GM18502 (cell line): ENCODE results near the gene ERG28.
"Not testable (repeated sequence)": the region's sequence is repeated elsewhere in the genome, so short reads cannot be mapped to it uniquely, and the experiment has no call there.

ENCODE experiments used
- ATAC-seq: cut with Tn5 transposase; IDR thresholded peaks from one replicate; pipeline ENCODE4 v1.9.1; 2021; ENCODE audit warnings: mild to moderate bottlenecking; ENCODE audit not compliant: unreplicated experiment, poor library complexity

The ERG28 gene

GRCh38 chr14:75628816-75629215 lies 31.9 kb downstream of the ERG28 start:
- ATAC-seq, result no peak

DNA sequence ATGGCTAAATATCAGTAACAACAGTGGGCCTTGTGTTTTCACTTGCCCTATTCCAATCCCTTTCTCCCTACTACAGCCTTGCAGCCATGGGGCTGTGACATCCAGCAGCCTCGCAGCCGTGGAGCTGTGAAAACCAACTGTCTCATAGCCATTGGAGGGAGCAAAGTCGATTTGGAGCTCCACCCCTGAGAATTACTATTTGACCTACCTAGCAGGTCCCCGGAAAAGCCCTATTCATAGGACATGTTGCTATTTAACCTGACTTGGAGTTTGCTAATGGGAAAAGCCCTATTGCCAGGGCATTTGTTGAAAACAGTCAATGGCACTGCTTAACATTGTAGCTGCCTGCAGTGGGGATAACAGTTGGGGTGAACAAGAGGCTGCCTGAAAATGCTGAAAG lies 33.3 kb downstream of the ERG28 start:
- no peak for ATAC-seq

DNA sequence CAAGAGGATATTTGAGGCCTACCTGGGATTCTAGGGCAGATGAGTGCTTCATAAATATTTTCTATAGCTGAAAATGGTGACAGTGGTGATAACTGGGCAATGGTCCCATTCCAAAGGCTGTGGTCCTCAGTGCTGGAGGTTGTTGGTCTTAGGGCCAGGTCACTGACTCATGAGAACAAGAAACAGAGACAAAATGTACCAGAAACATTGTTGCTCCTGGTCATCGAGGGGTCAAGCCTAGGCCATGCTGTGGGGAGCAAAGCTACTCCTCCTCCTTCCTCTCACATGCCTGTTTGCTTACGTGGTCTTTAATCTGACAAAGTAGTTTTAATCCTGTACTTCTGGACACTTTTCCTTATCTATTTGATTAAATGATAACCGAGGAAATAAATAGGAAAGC lies 33.8 kb downstream of the ERG28 start:
- no peak for ATAC-seq

DNA sequence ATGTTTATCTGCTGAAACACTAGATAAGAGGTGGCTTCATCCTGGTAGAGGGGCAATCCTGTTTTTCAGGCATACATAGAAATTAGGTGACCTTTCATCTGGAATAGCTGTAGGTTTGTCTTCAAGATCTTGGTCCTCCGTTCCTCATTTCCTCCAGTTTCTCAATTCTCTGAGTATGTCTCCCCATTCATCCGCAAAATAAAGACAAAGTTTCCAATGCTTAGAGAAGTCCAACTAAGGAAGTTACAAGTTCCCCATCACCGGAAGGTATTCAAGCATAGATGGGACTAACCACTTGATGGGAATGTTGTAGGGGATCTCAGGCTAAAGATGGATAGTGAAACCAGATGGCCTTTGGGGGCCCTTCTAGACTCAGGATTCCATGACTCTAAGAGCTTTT lies 34.3 kb downstream of the ERG28 start:
- no peak for ATAC-seq

DNA sequence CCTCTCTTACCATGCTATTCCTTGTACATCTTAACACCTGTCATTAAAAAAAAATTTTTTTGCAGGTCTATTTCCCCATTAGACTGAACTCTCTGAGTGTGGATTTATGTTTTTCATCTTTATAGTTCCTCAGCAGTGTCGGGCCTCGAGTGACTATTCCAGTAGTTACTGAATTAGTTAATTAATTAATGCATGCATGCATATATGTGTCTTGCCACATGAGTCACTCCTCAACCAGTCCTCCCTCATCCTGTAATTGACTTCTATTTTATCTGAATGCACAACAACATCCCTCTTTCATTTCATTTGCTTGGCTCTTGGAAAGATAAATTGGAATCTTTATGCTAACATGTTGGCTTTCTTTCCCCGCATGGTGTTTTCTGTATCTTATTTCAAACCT lies 35.6 kb downstream of the ERG28 start:
- no peak for ATAC-seq

DNA sequence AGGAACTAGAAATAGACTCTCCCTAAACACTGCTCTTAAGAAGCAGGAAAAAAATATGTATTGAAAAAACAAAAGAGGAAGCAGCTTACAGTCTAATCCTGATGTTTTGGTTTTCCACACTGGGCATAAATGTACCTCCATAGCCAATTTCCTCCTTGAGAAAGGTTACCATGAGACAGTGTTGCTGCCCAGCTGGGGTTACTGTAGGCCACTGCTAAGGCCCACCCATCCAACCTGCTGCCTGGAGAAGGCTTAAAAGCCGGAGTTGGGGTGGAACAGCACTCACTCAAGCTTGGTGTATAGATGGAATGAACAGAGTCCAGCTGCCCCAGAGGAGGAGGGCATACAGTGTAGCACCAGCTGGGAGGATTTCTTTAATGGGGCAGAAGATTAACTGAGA lies 41.1 kb downstream of the ERG28 start:
- no peak for ATAC-seq

- ATAC-seq, result no peak
These were observed 45.5 kb downstream of the ERG28 start for GRCh38 chr14:75615200-75615599.

- no peak for ATAC-seq
These were observed 46.5 kb downstream of the ERG28 start for GRCh38 chr14:75614179-75614578.

DNA sequence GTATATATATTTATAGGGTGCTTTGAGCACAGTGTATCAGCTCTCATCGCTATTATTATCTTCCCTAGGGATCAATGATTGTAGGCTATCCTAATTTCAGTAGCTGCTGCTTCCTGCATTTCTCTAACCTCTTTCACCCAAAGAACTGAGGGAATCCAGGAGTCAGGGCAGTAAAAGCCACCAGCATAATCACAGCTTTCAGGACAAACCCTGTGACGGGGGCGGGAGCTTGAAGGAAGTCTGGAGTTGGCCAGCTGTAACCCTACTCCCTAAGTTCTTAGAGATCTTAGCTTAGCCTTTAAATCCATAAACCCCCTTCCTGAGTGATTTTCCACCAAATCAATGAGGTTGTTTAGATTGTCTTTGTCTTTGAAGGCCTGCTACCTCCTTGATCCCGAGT lies 48.5 kb downstream of the ERG28 start:
- ATAC-seq, result no peak

- no peak for ATAC-seq
These were observed 49.8 kb downstream of the ERG28 start for GRCh38 chr14:75610834-75611233.

- ATAC-seq, result no peak
These were observed 50.8 kb downstream of the ERG28 start for GRCh38 chr14:75609606-75610475.

DNA sequence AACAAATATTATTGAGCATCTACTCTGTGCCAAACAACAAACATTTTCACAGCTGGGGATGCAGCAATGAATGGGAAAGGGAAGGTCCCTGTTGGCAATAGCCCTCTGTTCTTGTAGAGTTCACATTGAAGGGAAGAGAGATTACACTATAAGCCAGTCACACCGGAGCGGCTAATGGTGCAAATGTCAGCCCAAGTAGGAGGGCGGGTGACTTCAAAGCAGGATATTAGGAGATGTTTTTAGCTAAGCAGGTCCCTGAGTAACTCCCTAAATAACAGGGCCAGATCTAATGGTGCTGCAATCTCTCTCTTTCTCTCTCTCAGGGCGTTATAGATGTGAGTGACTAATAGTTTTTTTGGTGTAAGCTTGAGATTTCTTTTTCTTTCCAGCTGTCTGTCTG lies 51.6 kb downstream of the ERG28 start:
- ATAC-seq, result no peak

DNA sequence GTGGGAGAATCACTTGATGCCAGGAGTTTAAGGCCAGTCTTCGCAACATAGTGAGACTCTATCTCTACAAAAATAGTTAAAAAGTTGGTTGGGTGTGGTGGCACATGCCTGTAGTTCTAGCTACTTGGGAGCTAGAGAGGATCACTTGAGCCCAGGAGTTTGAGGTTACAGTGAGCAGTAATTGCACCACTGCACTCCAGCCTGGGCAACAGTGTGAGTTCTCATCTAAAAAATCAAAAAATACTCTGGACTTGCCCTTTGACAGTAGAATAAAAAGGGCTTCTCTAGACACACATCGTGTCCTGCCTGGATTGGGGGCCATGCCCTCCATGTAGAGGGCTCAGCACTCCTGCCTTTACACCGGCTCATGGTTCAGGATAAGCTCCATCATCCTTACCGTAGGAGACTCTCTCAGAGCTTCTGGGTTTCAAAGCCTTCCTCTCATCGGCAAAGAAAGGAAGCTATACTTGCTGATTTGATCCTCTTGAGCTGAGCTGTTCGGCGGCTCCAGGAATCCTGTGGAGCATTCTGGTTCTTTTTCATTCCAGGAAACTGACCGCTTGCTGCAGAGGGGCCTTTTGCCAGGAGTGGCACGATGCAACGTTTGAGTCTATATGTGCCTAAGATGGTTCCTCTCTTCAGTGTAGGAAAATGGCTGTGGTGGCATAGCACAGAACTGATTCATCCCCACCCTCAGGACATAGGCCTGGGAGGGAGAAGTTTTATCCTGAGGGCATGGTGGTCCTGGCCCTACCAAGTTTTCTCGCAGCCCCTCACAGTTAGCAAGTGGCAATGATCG lies 52.6 kb downstream of the ERG28 start:
- no peak for ATAC-seq

DNA sequence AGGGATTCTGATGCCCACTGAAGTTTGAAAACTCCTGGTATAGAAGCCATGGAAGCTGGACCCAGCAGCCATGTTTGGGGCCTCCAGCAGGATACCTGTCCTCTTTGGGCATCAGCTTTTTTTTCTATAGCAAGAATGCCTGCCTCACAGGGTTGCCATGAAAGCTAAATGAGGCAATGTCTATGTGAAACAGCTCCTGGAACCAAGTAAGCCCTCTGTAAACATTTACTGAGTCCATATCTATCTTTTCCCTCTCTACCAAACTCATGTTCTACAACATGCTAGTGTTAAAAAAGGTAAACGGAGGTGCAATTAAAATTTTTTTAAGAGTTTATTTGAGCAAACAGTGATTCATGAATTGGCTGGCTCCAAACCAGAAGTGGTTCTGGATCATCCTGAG lies 53.6 kb downstream of the ERG28 start:
- no peak for ATAC-seq

DNA sequence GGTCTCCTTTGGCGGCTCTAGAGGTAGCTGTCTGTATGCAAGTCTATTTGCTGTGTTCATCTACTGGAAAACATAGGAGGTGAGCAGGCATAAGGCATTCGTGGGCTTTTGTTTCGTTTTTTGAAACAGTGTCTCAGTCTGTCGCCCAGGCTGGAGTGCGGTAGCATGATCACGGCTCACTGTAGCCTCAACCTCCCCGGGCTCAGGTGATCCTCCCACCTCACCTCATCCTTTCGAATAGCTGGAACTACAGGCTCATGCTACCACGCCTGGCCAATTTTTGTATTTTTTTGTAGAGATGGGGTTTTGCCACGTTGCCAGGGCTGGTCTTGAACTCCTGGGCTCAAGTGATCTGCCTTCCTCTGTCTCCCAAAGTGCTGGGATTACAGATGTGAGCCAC lies 54.8 kb downstream of the ERG28 start:
- ATAC-seq, result no peak

DNA sequence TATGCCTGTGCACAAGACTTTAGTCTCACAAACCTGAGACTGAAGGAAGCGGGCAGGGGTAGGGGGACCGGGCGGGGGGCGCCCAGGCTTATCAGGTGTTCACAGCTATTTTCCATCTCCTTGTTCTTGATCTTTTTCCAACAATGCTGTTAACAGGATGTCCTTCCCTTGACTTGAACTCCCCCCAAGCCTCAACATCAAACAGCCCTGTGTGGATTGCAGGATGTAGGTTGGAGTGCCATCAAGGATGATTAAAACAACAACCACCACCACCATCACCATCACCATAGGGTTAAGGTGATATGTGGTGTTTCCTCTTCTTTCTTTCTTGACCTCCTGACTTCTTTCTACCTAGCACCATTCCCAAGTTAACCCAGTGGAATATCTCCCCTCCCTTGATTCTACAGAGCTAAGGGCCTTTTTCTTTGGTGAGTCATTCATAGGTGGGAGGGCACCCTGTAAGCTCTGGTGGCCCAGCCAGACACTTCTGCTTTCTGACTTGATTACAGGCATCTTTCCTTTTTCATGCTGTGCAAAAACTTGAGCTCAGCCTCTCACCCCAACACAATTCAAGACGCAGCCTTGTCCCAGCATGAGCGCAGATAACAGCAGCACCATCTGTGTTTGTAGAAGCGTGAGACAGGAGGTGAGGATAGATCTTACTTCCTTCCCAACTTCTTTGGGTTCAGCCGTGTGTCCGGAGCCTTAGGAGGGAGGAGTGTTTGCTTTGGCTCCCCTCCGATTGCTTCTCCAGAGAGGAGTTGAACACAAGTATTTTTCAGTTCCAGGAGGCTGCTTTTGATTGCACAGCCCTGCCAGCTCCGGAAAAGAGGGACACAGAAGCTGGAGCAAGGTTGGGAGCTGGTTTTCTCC lies 55.5 kb downstream of the ERG28 start:
- ATAC-seq, result no peak

DNA sequence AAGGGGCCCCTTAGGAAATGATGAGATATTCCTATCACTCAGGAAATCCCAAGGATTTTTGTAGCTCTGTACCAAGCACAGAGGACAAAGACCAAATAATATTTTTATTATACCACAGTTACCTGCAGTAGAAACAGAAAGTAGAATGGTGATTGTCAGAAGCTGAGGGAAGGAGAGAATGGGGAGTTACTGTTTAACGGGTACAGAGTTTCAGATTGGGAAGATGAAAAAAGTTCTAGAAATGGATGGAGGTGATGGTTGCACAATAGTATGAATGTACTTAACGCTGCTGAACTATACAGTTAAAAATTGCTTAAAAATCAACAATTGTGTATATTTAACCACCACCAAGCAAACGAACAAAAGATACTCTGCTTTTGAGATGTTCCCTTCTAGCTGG lies 58.2 kb downstream of the ERG28 start:
- no peak for ATAC-seq

DNA sequence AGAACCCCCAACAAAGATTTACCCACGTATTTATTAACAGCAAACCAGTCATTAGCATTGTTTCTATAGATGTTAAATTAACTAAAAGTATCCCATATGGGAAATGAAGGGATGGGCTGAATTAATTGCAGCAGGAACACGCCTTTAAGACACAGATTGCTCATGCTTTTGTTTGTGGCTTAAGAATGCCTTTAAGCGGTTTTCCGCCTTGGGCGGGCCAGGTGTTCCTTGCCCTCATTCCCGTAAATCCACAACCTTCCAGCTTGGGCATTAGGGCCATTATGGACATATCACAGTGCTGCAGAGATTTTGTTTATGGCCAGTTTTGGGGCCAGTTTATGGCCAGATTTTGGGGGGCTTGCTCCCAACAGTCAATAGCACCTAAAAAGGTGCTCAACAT lies 59.6 kb downstream of the ERG28 start:
- ATAC-seq, result not testable (repeated sequence)

GRCh38 chr14:75600100-75600499 lies 60.6 kb downstream of the ERG28 start:
- ATAC-seq, result not testable (repeated sequence)
